ENCODE data around the gene SOX8.

- TF ChIP-seq GATA2 (IDR thresholded peaks at IDR 0.05; ENCODE audit: low read depth, low read length): no peak
- no peak for TF ChIP-seq GATA3 (IDR thresholded peaks at IDR 0.05; ENCODE audit: low read depth, low read length)
Measured at GRCh38 chr16:1008085-1008484, 26.5 kb downstream of the SOX8 start.
